Stimulated activated CD4-positive, alpha-beta T cell treated with anti-CD3 and anti-CD28 coated beads, Interleukin-15, amount 100 ng/mL, for 1 hour (primary cell): ENCODE measurements around the gene ZNF416.

Experiments
- DNase-seq, 2 donors: peaks; one replicate each; pipeline ENCODE4 v3.0.0-alpha.2; 2020; ENCODE audit warnings: low read depth in 1 of 2, low spot score in 1 of 2

ZNF416 gene

GRCh38 chr19:57578487-57579205 is at the start of gene ZNF416:
Gene ZNF416, minus strand, starts transcription at chr19:57578911. Its CDS starts 207 bp downstream, at chr19:57578704.
- DNase-seq, result peak; percentile 81 to 88

- DNase-seq, result no peak
Observed at GRCh38 chr19:57623091-57623490, 44.4 kb upstream of the ZNF416 start.

- DNase-seq, result no peak
Observed at GRCh38 chr19:57620673-57621348, 42.1 kb upstream of the ZNF416 start.

- DNase-seq, result no peak
Observed at GRCh38 chr19:57615346-57615745, 36.6 kb upstream of the ZNF416 start.

- DNase-seq, result peak; percentile 74 to 78
Observed at GRCh38 chr19:57613941-57614743, 35.4 kb upstream of the ZNF416 start, which contains the start of gene ZNF134. Gene ZNF134, plus strand, starts transcription at chr19:57614242. Its CDS starts 5,227 bp downstream, at chr19:57619469.

- no peak for DNase-seq
Observed at GRCh38 chr19:57611113-57611512, 32.4 kb upstream of the ZNF416 start.

GRCh38 chr19:57606931-57607330 is 28.2 kb upstream of the ZNF416 start:
- no peak for DNase-seq

- peak; percentile 69 to 77 for DNase-seq
Observed at GRCh38 chr19:57599761-57600383, 21.2 kb upstream of the ZNF416 start, which contains the start of gene ZNF530. Gene ZNF530, plus strand, starts transcription at chr19:57599885. Its CDS starts 4,461 bp downstream, at chr19:57604346.

- DNase-seq, result no peak
Observed at GRCh38 chr19:57599377-57599760, 20.7 kb upstream of the ZNF416 start.

- DNase-seq, result no peak
Observed at GRCh38 chr19:57587529-57587928, 8.8 kb upstream of the ZNF416 start.

GRCh38 chr19:57583521-57584416 is 5.1 kb upstream of the ZNF416 start, which contains the start of gene ZIK1:
Gene ZIK1, plus strand, starts transcription at chr19:57584145. Its CDS starts 212 bp downstream, at chr19:57584357.
- DNase-seq, result peak; percentile 68 to 76

- DNase-seq, result no peak
Observed at GRCh38 chr19:57583104-57583520, 4.4 kb upstream of the ZNF416 start.

- no peak for DNase-seq
Observed at GRCh38 chr19:57576661-57577060, 2.0 kb downstream of the ZNF416 start.

GRCh38 chr19:57572415-57572947 is 6.2 kb downstream of the ZNF416 start:
- DNase-seq, result no peak

GRCh38 chr19:57570707-57571106 is 8.0 kb downstream of the ZNF416 start:
- DNase-seq, result no peak

GRCh38 chr19:57566396-57567265 is 12.1 kb downstream of the ZNF416 start:
- DNase-seq, result no peak

GRCh38 chr19:57563547-57563946 is 15.2 kb downstream of the ZNF416 start:
- DNase-seq, result no peak

GRCh38 chr19:57560049-57560491 is 18.6 kb downstream of the ZNF416 start:
- DNase-seq, result no peak
